Activated CD4-positive, alpha-beta T cell treated with anti-CD3 and anti-CD28 coated beads, Interleukin-2, amount 10 ng/mL, durations not matched to agents 24 days and 14 days (primary cell): ENCODE results near the gene GTPBP8. TPM values are rescaled to one million over a fixed set of nuclear protein-coding genes. Genes with fewer than 3 reads are reported as not detected.

Experiments used
- DNase-seq: peaks from one replicate; pipeline ENCODE4 v3.0.0; 2022
- H3K27ac Mint-ChIP-seq: one replicate; pipeline ENCODE4 v1.8.0; 2022; ENCODE audit warnings: mild to moderate bottlenecking, mixed read lengths
- H3K27me3 Mint-ChIP-seq: one replicate; pipeline ENCODE4 v1.8.0; 2022; ENCODE audit warnings: mixed read lengths
- H3K36me3 Mint-ChIP-seq: one replicate; pipeline ENCODE4 v1.8.0; 2022; ENCODE audit warnings: low read depth, mild to moderate bottlenecking, mixed read lengths
- H3K4me1 Mint-ChIP-seq: one replicate; pipeline ENCODE4 v1.8.0; 2021; ENCODE audit warnings: mixed read lengths
- H3K4me3 Mint-ChIP-seq: one replicate; pipeline ENCODE4 v1.8.0; 2022; ENCODE audit warnings: mild to moderate bottlenecking, moderate library complexity, mixed read lengths
- H3K9me3 Mint-ChIP-seq: one replicate; pipeline ENCODE4 v1.8.0; 2021; ENCODE audit warnings: mixed read lengths
- intact Hi-C: fragments of 100-400 bp; cut with micrococcal nuclease; formaldehyde crosslinking; loops from one replicate; pipeline ENCODE4 v1.15.1; 2023
- total RNA-seq: library from RNA; stranded (reverse); gene quantifications from 2 replicates; pipeline ENCODE4 v1.2.3, GENCODE V29; 2022

The GTPBP8 gene
- total RNA-seq, result 18.4 and 18.9 TPM in 2 replicates

DNA sequence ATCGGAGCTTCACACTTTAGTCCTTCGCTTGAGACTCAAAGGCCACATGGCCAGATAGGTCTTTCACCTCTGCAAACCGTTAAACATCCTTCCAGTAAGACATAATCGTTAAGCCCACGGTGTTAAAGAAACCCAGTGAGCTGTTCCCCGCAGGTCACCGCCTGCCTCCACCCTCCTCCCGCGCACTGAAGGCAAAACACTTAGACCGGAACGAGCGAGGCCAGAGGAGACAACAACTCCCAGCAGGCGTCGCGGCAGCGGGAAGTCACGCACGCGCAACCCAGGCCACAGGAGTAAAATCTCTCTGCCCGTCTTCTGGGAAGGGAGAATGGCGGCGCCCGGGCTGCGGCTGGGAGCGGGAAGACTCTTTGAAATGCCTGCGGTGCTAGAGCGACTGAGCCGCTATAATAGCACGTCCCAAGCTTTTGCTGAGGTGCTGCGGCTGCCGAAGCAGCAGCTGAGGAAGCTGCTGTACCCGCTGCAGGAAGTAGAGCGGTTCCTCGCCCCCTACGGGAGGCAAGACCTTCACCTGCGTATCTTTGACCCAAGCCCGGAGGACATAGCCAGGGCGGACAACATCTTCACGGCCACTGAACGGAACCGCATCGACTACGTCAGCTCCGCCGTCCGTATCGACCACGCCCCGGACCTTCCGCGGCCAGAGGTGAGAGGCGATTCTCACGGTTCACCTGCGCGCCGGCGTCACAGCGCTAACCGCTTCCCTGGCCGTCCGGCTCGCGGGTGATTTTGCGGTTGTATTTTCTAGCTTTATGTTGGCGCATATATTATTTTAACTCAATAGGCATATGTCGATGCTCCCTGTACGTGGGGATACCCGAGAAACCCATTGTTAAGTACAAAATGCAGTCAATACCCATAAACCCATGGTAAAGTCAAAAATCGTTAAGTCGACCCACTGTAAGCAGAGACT is at the start of gene GTPBP8:
Gene GTPBP8 (plus strand): TSS at position 313 of the 931 bp plus-strand sequence. CDS start 16 bp downstream, at position 329.
- H3K9me3 Mint-ChIP-seq, result no peaks in the 10 kb centered on the region
- H3K36me3 Mint-ChIP-seq, result peaks cover 16% of the 10 kb centered on the region
- intact Hi-C loops, result loop anchor here (1.0 to 10.0 kb wide), 6 partner anchors 14 to 1446 kb away; partner anchors contain the start of genes CD96 and SLC35A5
- peak within 1 kb of the TSS; percentile 97 for H3K27ac Mint-ChIP-seq
- H3K4me1 Mint-ChIP-seq, result peaks cover 56% of the 10 kb centered on the region
- DNase-seq, result peak; percentile 95
- no peaks in the 10 kb centered on the region for H3K27me3 Mint-ChIP-seq
- H3K4me3 Mint-ChIP-seq, result peak within 1 kb of the TSS; percentile 88

GRCh38 chr3:112948346-112948838 is 42.4 kb upstream of the GTPBP8 start:
- no peak for DNase-seq

DNA sequence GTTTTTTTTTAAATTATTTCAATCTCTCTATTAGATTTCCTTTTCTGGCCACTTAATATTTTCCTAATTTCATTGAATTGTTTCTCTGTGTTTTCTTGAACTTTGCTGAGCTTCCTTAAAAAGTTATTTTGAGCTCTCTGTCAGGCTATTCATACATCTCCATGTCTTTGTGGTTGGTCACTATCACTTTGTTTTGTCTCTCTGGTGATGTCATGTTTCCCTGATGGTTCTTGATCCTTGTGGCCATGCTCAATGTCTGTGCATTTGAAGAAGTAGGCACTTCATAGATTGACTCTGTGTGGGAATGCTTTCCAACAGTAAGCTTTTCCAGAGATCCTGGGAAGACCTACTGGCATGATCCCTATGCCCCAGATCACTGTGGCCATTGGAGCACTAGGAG is 34.4 kb upstream of the GTPBP8 start:
- no peak overlapping the region for H3K27ac Mint-ChIP-seq
- peaks cover 17% of the 10 kb centered on the region for H3K36me3 Mint-ChIP-seq
- H3K4me3 Mint-ChIP-seq, result no peak overlapping the region
- intact Hi-C loops, result loop anchor here (5.0 kb wide), 1 partner anchor 279 kb away; no protein-coding TSS in a partner anchor
- no peaks in the 10 kb centered on the region for H3K27me3 Mint-ChIP-seq
- H3K9me3 Mint-ChIP-seq, result peaks cover 8% of the 10 kb centered on the region
- peaks cover 15% of the 10 kb centered on the region for H3K4me1 Mint-ChIP-seq
- DNase-seq, result no peak

More at GRCh38 chr3:112948346-112948838, 42.4 kb upstream of the GTPBP8 start:
- no peaks in the 10 kb centered on the region for H3K9me3 Mint-ChIP-seq
- no peaks in the 10 kb centered on the region for H3K27me3 Mint-ChIP-seq
- no peak overlapping the region for H3K4me3 Mint-ChIP-seq
- no peak overlapping the region for H3K27ac Mint-ChIP-seq
- intact Hi-C loops, result no loop called here
- no peaks in the 10 kb centered on the region for H3K4me1 Mint-ChIP-seq
- peaks cover 14% of the 10 kb centered on the region for H3K36me3 Mint-ChIP-seq

GRCh38 chr3:112958811-112959560 is 31.8 kb upstream of the GTPBP8 start:
- no peaks in the 10 kb centered on the region for H3K27me3 Mint-ChIP-seq
- peak overlapping the region; percentile 50 for H3K27ac Mint-ChIP-seq
- H3K36me3 Mint-ChIP-seq, result peaks cover 38% of the 10 kb centered on the region
- peaks cover 17% of the 10 kb centered on the region for H3K9me3 Mint-ChIP-seq
- peaks cover 15% of the 10 kb centered on the region for H3K4me1 Mint-ChIP-seq
- DNase-seq, result no peak
- intact Hi-C loops, result loop anchor here (1.0 to 5.0 kb wide), 3 partner anchors 14 to 282 kb away; no protein-coding TSS in a partner anchor
- H3K4me3 Mint-ChIP-seq, result peak overlapping the region; percentile 61

GRCh38 chr3:112963683-112964082 is 27.1 kb upstream of the GTPBP8 start:
- Mint-ChIP-seq H3K4me1 (peaks cover 21% of the 10 kb centered on the region), H3K9me3 (peaks cover 24% of the 10 kb centered on the region), H3K27me3 (no peaks in the 10 kb centered on the region), H3K4me3 (no peak overlapping the region), H3K27ac (no peak overlapping the region), H3K36me3 (peaks cover 40% of the 10 kb centered on the region)
- intact Hi-C loops, result no loop called here
- DNase-seq, result no peak

DNA sequence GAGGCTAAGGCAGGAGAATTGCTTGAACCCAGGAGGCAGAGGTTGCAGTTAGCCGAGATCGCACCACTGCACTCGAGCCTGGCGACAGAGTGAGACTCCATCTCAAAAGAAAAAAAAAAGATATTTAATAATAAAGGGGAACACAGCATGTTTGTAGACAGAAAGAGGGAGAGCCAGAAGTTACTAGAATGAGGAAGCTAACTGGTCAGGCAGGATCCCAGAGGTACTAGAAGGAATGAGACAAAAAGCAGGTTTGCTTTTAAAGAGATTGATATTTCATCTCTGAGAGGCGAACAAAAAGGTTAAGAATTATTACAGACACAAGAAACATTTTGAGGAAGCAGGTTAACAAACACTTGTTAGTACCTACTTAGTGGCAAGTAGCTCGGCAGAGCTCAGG is 25.1 kb upstream of the GTPBP8 start:
- peaks cover 17% of the 10 kb centered on the region for H3K4me1 Mint-ChIP-seq
- H3K27me3 Mint-ChIP-seq, result no peaks in the 10 kb centered on the region
- H3K9me3 Mint-ChIP-seq, result peaks cover 24% of the 10 kb centered on the region
- H3K4me3 Mint-ChIP-seq, result no peak overlapping the region
- DNase-seq, result no peak
- intact Hi-C loops, result no loop called here
- no peak overlapping the region for H3K27ac Mint-ChIP-seq
- H3K36me3 Mint-ChIP-seq, result peaks cover 40% of the 10 kb centered on the region

- peaks cover 24% of the 10 kb centered on the region for H3K4me1 Mint-ChIP-seq
- H3K9me3 Mint-ChIP-seq, result peaks cover 24% of the 10 kb centered on the region
- no peak overlapping the region for H3K27ac Mint-ChIP-seq
- peaks cover 38% of the 10 kb centered on the region for H3K36me3 Mint-ChIP-seq
- intact Hi-C loops, result no loop called here
- H3K27me3 Mint-ChIP-seq, result no peaks in the 10 kb centered on the region
- no peak for DNase-seq
- no peak overlapping the region for H3K4me3 Mint-ChIP-seq
Observed at GRCh38 chr3:112966633-112967032, 24.2 kb upstream of the GTPBP8 start.

DNA sequence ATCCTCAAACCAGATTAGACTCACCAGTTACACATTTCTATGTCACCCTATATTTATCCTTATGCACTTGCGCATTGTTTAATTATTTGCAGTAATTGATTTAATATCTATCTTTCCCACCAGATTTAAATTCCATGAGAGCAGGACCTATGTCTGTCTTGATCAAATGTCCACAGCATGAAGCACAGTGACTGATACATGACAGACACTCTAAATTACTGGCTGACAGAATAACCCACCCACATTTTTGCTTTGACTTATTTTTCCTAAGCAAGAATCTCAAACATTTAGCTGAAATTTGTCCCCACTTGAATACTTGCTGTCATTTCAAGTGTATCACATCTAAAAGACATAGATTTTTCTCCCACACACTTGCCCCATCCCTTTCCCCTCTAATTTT is 23.4 kb upstream of the GTPBP8 start:
- intact Hi-C loops, result no loop called here
- H3K9me3 Mint-ChIP-seq, result peaks cover 22% of the 10 kb centered on the region
- H3K27me3 Mint-ChIP-seq, result no peaks in the 10 kb centered on the region
- DNase-seq, result no peak
- H3K4me3 Mint-ChIP-seq, result no peak overlapping the region
- H3K27ac Mint-ChIP-seq, result no peak overlapping the region
- H3K36me3 Mint-ChIP-seq, result peaks cover 35% of the 10 kb centered on the region
- peaks cover 30% of the 10 kb centered on the region for H3K4me1 Mint-ChIP-seq

- intact Hi-C loops, result no loop called here
- no peak overlapping the region for H3K4me3 Mint-ChIP-seq
- peaks cover 33% of the 10 kb centered on the region for H3K4me1 Mint-ChIP-seq
- H3K36me3 Mint-ChIP-seq, result peaks cover 33% of the 10 kb centered on the region
- no peaks in the 10 kb centered on the region for H3K27me3 Mint-ChIP-seq
- H3K9me3 Mint-ChIP-seq, result peaks cover 21% of the 10 kb centered on the region
- H3K27ac Mint-ChIP-seq, result no peak overlapping the region
- no peak for DNase-seq
Observed at GRCh38 chr3:112967828-112968227, 23.0 kb upstream of the GTPBP8 start.

GRCh38 chr3:112972158-112972557 is 18.6 kb upstream of the GTPBP8 start:
- H3K27ac Mint-ChIP-seq, result peak overlapping the region; percentile 49
- peaks cover 62% of the 10 kb centered on the region for H3K4me1 Mint-ChIP-seq
- no peaks in the 10 kb centered on the region for H3K27me3 Mint-ChIP-seq
- H3K9me3 Mint-ChIP-seq, result no peaks in the 10 kb centered on the region
- peaks cover 3% of the 10 kb centered on the region for H3K36me3 Mint-ChIP-seq
- intact Hi-C loops, result loop anchor here (5.0 to 10.0 kb wide), 4 partner anchors 475 to 837 kb away; partner anchors contain the start of genes ATP6V1A, BTLA, GCSAM and NAA50
- H3K4me3 Mint-ChIP-seq, result peak overlapping the region; percentile 69
- DNase-seq, result no peak

DNA sequence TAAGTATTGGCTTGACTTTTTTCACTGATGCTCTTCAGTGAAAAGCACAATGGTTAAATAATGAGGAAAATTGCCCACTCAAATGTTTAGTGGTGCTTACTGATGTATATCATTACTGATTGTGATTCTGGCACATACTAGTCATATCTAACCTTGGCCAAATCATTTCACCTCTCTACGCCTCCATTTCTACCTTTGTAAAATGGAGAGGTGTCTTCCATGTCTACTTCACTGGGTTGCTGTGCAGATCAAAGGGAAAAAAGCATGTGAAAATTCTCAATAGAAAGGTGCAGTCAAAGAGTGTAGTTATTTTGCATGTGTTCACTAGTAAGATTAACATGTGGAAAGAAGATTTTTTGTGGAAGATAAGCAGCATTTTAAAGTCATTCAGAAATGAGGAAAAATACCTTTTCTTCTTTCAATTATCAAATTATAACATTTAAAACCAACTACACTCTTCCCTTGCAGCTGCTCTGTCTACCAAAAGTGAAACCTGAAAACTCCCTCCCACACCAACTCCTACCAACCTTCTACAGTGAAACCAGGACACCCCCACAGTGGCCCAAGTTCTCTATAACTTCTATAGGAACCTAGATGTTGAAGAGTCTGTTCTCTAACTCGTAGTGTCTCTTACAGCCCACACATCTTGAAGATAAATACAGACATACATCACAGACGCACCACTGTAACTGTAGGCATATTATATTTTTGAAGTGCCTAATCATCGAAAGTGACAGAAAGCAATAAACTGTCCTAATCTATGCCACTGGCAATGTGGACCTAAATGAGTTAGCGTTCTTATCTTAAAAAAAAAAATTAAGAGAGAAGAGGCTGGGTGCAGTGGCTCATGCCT is 17.2 kb upstream of the GTPBP8 start:
- no peaks in the 10 kb centered on the region for H3K27me3 Mint-ChIP-seq
- peak overlapping the region; percentile 93 for H3K27ac Mint-ChIP-seq
- peak; percentile 86 for DNase-seq
- peaks cover 3% of the 10 kb centered on the region for H3K36me3 Mint-ChIP-seq
- H3K4me1 Mint-ChIP-seq, result peaks cover 67% of the 10 kb centered on the region
- H3K4me3 Mint-ChIP-seq, result peak overlapping the region; percentile 85
- intact Hi-C loops, result loop anchor here (1.0 to 10.0 kb wide), 12 partner anchors 15 to 839 kb away; partner anchors contain the start of genes ATP6V1A, BTLA, GCSAM and NAA50
- H3K9me3 Mint-ChIP-seq, result no peaks in the 10 kb centered on the region

DNA sequence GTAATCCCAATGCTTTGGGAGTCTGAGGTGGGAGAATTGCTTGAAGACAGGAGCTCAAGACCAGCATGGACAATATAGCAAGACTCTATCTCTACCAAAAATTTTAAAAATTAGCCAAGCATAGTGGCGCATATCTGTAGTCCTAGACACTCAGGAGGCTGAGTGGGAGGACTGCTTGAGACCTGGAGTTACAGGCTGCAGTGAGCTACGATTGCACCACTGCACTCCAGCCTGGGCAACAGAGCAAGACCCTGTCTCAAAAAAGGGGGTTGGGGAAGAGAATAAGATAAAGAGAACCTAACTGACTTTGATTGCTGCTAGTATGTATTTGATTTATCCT is 16.6 kb upstream of the GTPBP8 start:
- Mint-ChIP-seq H3K27ac (peak overlapping the region; percentile 93), H3K36me3 (peaks cover 3% of the 10 kb centered on the region), H3K27me3 (no peaks in the 10 kb centered on the region), H3K4me1 (peaks cover 67% of the 10 kb centered on the region), H3K9me3 (no peaks in the 10 kb centered on the region), H3K4me3 (peak overlapping the region; percentile 85)
- intact Hi-C loops, result loop anchor here (5.0 to 10.0 kb wide), 4 partner anchors 477 to 839 kb away; partner anchors contain the start of genes ATP6V1A, BTLA, GCSAM and NAA50
- DNase-seq, result peak; percentile 65

GRCh38 chr3:112974894-112975293 is 15.9 kb upstream of the GTPBP8 start, which contains the start of gene CD200R1:
TSS of gene CD200R1 (minus strand) at chr3:112975103. CDS start at chr3:112974857, 246 bp downstream.
- Mint-ChIP-seq H3K9me3 (no peaks in the 10 kb centered on the region), H3K36me3 (peaks cover 3% of the 10 kb centered on the region), H3K4me1 (peaks cover 66% of the 10 kb centered on the region), H3K27ac (peak within 1 kb of the TSS; percentile 93), H3K27me3 (no peaks in the 10 kb centered on the region), H3K4me3 (peak within 1 kb of the TSS; percentile 85)
- peak; percentile 75 for DNase-seq
- intact Hi-C loops, result loop anchor here (5.0 to 10.0 kb wide), 4 partner anchors 478 to 840 kb away; partner anchors contain the start of genes ATP6V1A, BTLA, GCSAM and NAA50
